K562 (cell line): Measurements from ENCODE around the gene HAUS5. TPM values are rescaled to one million over a fixed set of nuclear protein-coding genes. Genes with fewer than 3 reads are reported as not detected.

Experiments
- ATAC-seq: fragments of 200-7000 bp; cut with Tn5 transposase; 3 replicates; pipeline ENCODE4 v1.9.1; 2020; ENCODE audit warnings: moderate library complexity
- BruUV-seq: library from RNA; stranded (reverse); fragments of 400-500 nt; replicated peaks from 2 replicates; lab custom pipeline; 2021; lab: Mats Ljungman, UMichigan
- CTCF ChIA-PET: fragments of 300-600 bp; formaldehyde crosslinking; extraction: SDS; loops from one replicate; lab custom pipeline; 2021; ENCODE audit warnings: low intra/inter-chr PET ratio; lab: Yijun Ruan, JAX
- POLR2A ChIA-PET: fragments of 300-600, 350-650 bp; sonication (Branson Sonifier 250); formaldehyde crosslinking; extraction: SDS; loops from one replicate; lab custom pipeline; 2021; ENCODE audit warnings: antibody characterized with exemption, inconsistent platforms; lab: Yijun Ruan, JAX
- DNase-seq, 4 experiments: peaks; one replicate each; pipeline versions ENCODE4 v3.0.0 to v3.0.0-alpha.2; 2011 to 2018; ENCODE audit warnings: low spot score in 3 of 4, mixed read lengths in 3 of 4; ENCODE audit errors: extremely low read depth in 1 of 4
- FAIRE-seq: peaks from 2 replicates; lab custom pipeline; 2011; peaks lifted over from hg19 to GRCh38; lab: Jason Lieb, UNC
- H2AFZ ChIP-seq: 2 replicates; pipeline ENCODE4 v1.6.0; 2011; ENCODE audit warnings: low read depth, low read length, control low read depth, inconsistent platforms
- H3K27ac ChIP-seq: fragments of 200-600 bp; 3 replicates; pipeline ENCODE4 v1.8.0; 2011; ENCODE audit warnings: low read depth, mild to moderate bottlenecking, control low read depth, inconsistent platforms, low read length, moderate library complexity, mixed read lengths; ENCODE audit errors: extremely low read depth
- H3K27me3 ChIP-seq, 2 experiments: fragments of 300-600 bp in 1 of 2; 2 replicates in 1 of 2; 3 replicates in 1 of 2; pipeline versions ENCODE4 v1.6.0 to v1.8.0; 2011; ENCODE audit warnings: inconsistent platforms in 2 of 2, low read length in 2 of 2, mild to moderate bottlenecking in 1 of 2, mixed read lengths in 1 of 2, moderate library complexity in 1 of 2; ENCODE audit not compliant: control insufficient read depth in 2 of 2, insufficient read depth in 2 of 2
- H3K36me3 ChIP-seq: fragments of 300-600 bp; 3 replicates; pipeline ENCODE4 v1.8.0; 2011; ENCODE audit warnings: mild to moderate bottlenecking, low read length, inconsistent platforms; ENCODE audit not compliant: control insufficient read depth, insufficient read depth
- H3K4me1 ChIP-seq, 2 experiments: fragments of 200-600 bp in 1 of 2; replicated peaks in 1 of 2; 2 replicates in 1 of 2; 3 replicates in 1 of 2; pipeline versions ENCODE4 v1.5.1 to v1.8.0; 2011; ENCODE audit warnings: inconsistent platforms in 2 of 2, low read length in 2 of 2, mild to moderate bottlenecking in 1 of 2, mixed read lengths in 1 of 2, moderate library complexity in 1 of 2; ENCODE audit not compliant: control insufficient read depth in 2 of 2, insufficient read depth in 2 of 2
- H3K4me2 ChIP-seq: 2 replicates; pipeline ENCODE4 v1.6.1; 2011; ENCODE audit warnings: low read length, control low read depth, inconsistent platforms, mixed read lengths; ENCODE audit not compliant: insufficient read depth
- H3K4me3 ChIP-seq: fragments of 200-600 bp; sonication (generic), shearing (Covaris generic); 2 replicates; pipeline ENCODE4 v1.5.1; 2016; ENCODE audit warnings: control low read depth, inconsistent platforms
- H3K79me2 ChIP-seq: fragments of 200-600 bp; 3 replicates; pipeline ENCODE4 v1.8.0; 2011; ENCODE audit warnings: low read length, inconsistent platforms; ENCODE audit not compliant: control insufficient read depth, insufficient read depth
- H3K9ac ChIP-seq, 2 experiments: 2 replicates each; pipeline versions ENCODE4 v1.6.0 to v1.6.1; 2011; ENCODE audit warnings: low read depth in 2 of 2, low read length in 2 of 2, control low read depth in 1 of 2, inconsistent platforms in 1 of 2, mild to moderate bottlenecking in 1 of 2, mixed read lengths in 1 of 2; ENCODE audit not compliant: insufficient read depth in 1 of 2
- H3K9me1 ChIP-seq: one replicate; pipeline ENCODE4 v1.6.0; 2011; ENCODE audit warnings: inconsistent platforms, mild to moderate bottlenecking, low read length, moderate library complexity; ENCODE audit not compliant: control insufficient read depth, insufficient read depth
- H3K9me3 ChIP-seq: replicated peaks from 2 replicates; pipeline ENCODE4 v1.5.1; 2011; ENCODE audit warnings: low read depth, low read length, inconsistent platforms; ENCODE audit not compliant: control insufficient read depth, insufficient read depth
- H4K20me1 ChIP-seq: replicated peaks from 2 replicates; pipeline ENCODE4 v1.6.1; 2011; ENCODE audit warnings: low read length, inconsistent platforms, mixed read lengths; ENCODE audit not compliant: control insufficient read depth, insufficient read depth
- BCOR ChIP-seq: fragments of 450-650 bp; IDR thresholded peaks from 2 replicates; pipeline ENCODE4 v1.6.1; 2016
- PRMT5 ChIP-seq: sonication (generic); formaldehyde crosslinking; IDR thresholded peaks from 2 replicates; pipeline ENCODE4 v1.5.0; 2020; ENCODE audit warnings: missing genetic modification reagents
- RBM25 ChIP-seq: fragments of 200-400 bp; formaldehyde crosslinking; IDR thresholded peaks from 2 replicates; pipeline ENCODE4 v1.6.1; 2018; ENCODE audit warnings: low read length, low read depth, moderate library complexity; ENCODE audit not compliant: severe bottlenecking
- SOX6 ChIP-seq: fragments of 450-650 bp; IDR thresholded peaks from 2 replicates; pipeline ENCODE4 v1.6.1; 2014; ENCODE audit warnings: mild to moderate bottlenecking
- ZNF146 ChIP-seq: IDR thresholded peaks from one replicate; pipeline ENCODE4 v1.6.1; 2018; ENCODE audit warnings: missing compliant biosample characterization; ENCODE audit not compliant: unreplicated experiment
- WGBS: fragments of 100-300 bp; shearing (Covaris generic); methylation state at CpG from one replicate; pipeline ENCODE4 v1.1.6; 2016; ENCODE audit warnings: low coverage, mixed read lengths; ENCODE audit not compliant: insufficient coverage; ENCODE audit errors: missing lambda C conversion rate; 5-methylcytosine and 5-hydroxymethylcytosine counted together
- in situ Hi-C: fragments of 300-500 bp; cut with MboI; formaldehyde crosslinking; loops from 4 replicates; pipeline ENCODE4 v1.15.0; 2018; ENCODE audit warnings: inconsistent platforms, mixed read lengths
- intact Hi-C: fragments of 100-400 bp; cut with micrococcal nuclease; formaldehyde crosslinking; loops from 2 replicates; pipeline ENCODE4 v1.14.2; 2022
- polyA plus RNA-seq, 8 experiments: library from polyadenylated mRNA; depleted of rRNA in 4 of 8; stranded (reverse) in 5 of 8; unstranded in 3 of 8; fragments of >200 nt; fragmentation: Nextera tagmentation in 2 of 8; fragmentation: Illumina TruSeq in 1 of 8; extraction: Ambion mirVana in 2 of 8; extraction: Trizol in 1 of 8; gene quantifications; 2 replicates each; pipeline versions ENCODE4 v1.2.1 to v1.2.3, GENCODE V29; 2011 to 2014; ENCODE audit warnings: inconsistent platforms in 1 of 8, missing spikeins in 1 of 8
- total RNA-seq, 7 experiments: library from RNA; depleted of rRNA in 6 of 7; stranded (reverse); fragments of >200 nt in 6 of 7; fragmentation: Illumina TruSeq in 2 of 7; extraction: Trizol in 2 of 7; gene quantifications; 2 replicates each; pipeline versions ENCODE4 v1.2.1 to v1.2.3, GENCODE V29; 2011 to 2021; ENCODE audit warnings: low replicate concordance in 1 of 7

Gene HAUS5
- total and polyA plus RNA-seq, 9 of the 15 experiments (the other 6 are each of a cell fraction or from before 2014, with no cell fraction given), result 3.5 to 41.3 (median 14.2) TPM

DNA sequence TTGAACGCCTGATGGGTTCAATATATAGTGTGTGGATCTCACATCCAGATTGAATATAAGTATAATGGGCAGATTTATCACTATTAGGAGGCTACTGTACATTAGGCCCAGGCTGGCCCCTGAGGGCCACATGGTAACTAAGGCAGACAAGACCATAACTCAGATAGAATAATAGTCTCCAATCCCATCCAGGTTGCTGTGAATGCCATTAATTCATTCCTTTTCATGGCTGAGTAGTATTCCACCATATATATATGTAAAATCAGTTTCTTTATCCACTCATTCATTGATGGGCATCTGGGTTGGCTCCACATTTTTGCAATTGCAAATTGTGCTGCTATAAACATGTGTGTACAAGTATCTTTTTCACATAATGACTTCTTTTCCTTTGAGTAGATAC lies 34.6 kb upstream of the HAUS5 start:
- H3K9ac ChIP-seq, result no peak overlapping the region
- peaks cover 11% of the 10 kb centered on the region; the same call in 1 of the 2 replicates for H3K9me3 ChIP-seq
- H4K20me1 ChIP-seq, result no peaks in the 10 kb centered on the region
- 0% methylated on average over 1 of the region's 1 CpG for WGBS
- ATAC-seq (no peak), DNase-seq (no peak), FAIRE-seq (no peak)
- in situ Hi-C loops (no loop called here), intact Hi-C loops (no loop called here)
- no peaks in the 10 kb centered on the region for H3K36me3 ChIP-seq
- no peaks in the 10 kb centered on the region for H3K4me1 ChIP-seq
- peak; percentile 35 for TF ChIP-seq RBM25
- TF ChIP-seq ZNF146, result peak; percentile 48
- TF ChIP-seq BCOR, result 0 out of 2 replicates have a peak, but pooled peaks have one; percentile 10
- TF ChIP-seq PRMT5 (CRISPR knock-in tag), result no peak
- H2AFZ ChIP-seq, result no peak overlapping the region
- no peaks in the 10 kb centered on the region for H3K9me1 ChIP-seq
- H3K4me3 ChIP-seq, result no peak overlapping the region
- POLR2A ChIA-PET, result no interaction called here
- H3K27ac ChIP-seq, result no peak overlapping the region
- CTCF ChIA-PET, result no interaction called here
- H3K79me2 ChIP-seq, result no peaks in the 10 kb centered on the region
- H3K4me2 ChIP-seq, result no peak overlapping the region
- H3K27me3 ChIP-seq, result no peaks in the 10 kb centered on the region
- no TSS peak for BruUV-seq

DNA sequence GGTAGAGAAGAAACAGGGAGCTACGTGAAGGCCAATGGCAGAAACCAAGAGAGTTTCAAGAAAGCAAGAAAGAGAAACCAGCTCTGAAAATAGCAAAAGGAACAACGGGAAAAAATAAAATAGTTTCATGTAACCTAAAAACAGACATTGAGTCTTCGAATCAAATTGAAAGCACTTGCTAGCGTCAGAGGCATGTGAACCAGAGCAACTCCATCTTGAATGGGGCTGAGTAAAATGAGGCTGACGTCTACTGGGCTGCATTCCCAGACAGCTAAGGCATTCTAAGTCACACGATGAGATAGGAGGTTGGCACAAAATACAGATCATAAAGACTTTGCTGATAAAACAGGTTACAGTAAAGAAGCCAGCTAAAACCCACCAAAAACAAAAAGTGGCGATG lies 33.8 kb upstream of the HAUS5 start:
- DNase-seq, result no peak
- Histone ChIP-seq H4K20me1 (no peaks in the 10 kb centered on the region), H3K27me3 (0 out of 5 replicates have a peak, but pooled peaks cover 0 to 2% of the 10 kb centered on the region in 2 experiments), H3K9me1 (no peaks in the 10 kb centered on the region), H3K36me3 (no peaks in the 10 kb centered on the region), H2AFZ (no peak overlapping the region), H3K27ac (no peak overlapping the region), H3K4me3 (no peak overlapping the region), H3K9me3 (peaks cover 11% of the 10 kb centered on the region; the same call in 1 of the 2 replicates), H3K9ac (no peak overlapping the region), H3K4me1 (no peaks in the 10 kb centered on the region), H3K79me2 (no peaks in the 10 kb centered on the region), H3K4me2 (no peak overlapping the region)
- ChIA-PET POLR2A (interaction anchor here (0.9 kb wide), 1 partner anchor 21 kb away, joined by 3 read pairs; no protein-coding TSS in a partner anchor), CTCF (no interaction called here)
- ATAC-seq, result no peak
- WGBS, result 0% methylated on average over 7 of the region's 7 CpGs
- FAIRE-seq, result no peak
- intact Hi-C loops, result no loop called here
- BruUV-seq, result no TSS peak
- in situ Hi-C loops, result no loop called here
- TF ChIP-seq SOX6, result no peak
